Measurements from ENCODE around the gene SNRNP70. TPM values are rescaled to one million over a fixed set of nuclear protein-coding genes. Genes with fewer than 3 reads are reported as not detected.
A peak's percentile ranks its signal among the peaks of the same experiment; 100 is the strongest.

SNRNP70 gene
- total and polyA plus RNA-seq, 2 of the 13 experiments (the other 11 are each of a cell fraction or from before 2014, with no cell fraction given) = 150 to 210 TPM

GRCh38 chr19:49127674-49128544 lies 42.7 kb downstream of the SNRNP70 start (continued):
- TF ChIP-seq ZNF276 (CRISPR knock-in tag; IDR thresholded peaks at IDR 0.05; ENCODE audit: low read depth) (peak; percentile 98), NFATC3 (CRISPR knock-in tag; IDR thresholded peaks at IDR 0.05) (peak; percentile 98), ZNF33B (CRISPR knock-in tag; IDR thresholded peaks at IDR 0.05) (peak; percentile 100; the same call in 1 of the 2 replicates), ELF1 (CRISPR knock-in tag; IDR thresholded peaks at IDR 0.05) (no peak), KDM3A (CRISPR knock-in tag; IDR thresholded peaks at IDR 0.05; ENCODE audit: low read depth) (peak; percentile 62; the same call in 1 of the 2 replicates), BRCA1 (CRISPR knock-in tag; IDR thresholded peaks at IDR 0.05) (peak; percentile 99), FOXA1 (IDR thresholded peaks at IDR 0.05) (no peak), FOXA1 (CRISPR knock-in tag; IDR thresholded peaks at IDR 0.05) (peak; percentile 58), FOXJ3 (CRISPR knock-in tag; IDR thresholded peaks at IDR 0.05; ENCODE audit: borderline replicate concordance) (no peak; the same call in 1 of the 2 replicates), PAX8 (CRISPR knock-in tag; IDR thresholded peaks at IDR 0.05; ENCODE audit: borderline replicate concordance) (peak; percentile 98; the same call in 1 of the 2 replicates), PHF21A (CRISPR knock-in tag; IDR thresholded peaks at IDR 0.05) (no peak), ZBTB46 (CRISPR knock-in tag; IDR thresholded peaks at IDR 0.05; ENCODE audit: borderline replicate concordance) (no peak), ZNF644 (CRISPR knock-in tag; IDR thresholded peaks at IDR 0.05; ENCODE audit: low read depth) (no peak), BHLHE40 (IDR thresholded peaks at IDR 0.05; ENCODE audit: low read length) (0 out of 2 replicates have a peak, but pooled peaks have one; percentile 13), THAP9 (CRISPR knock-in tag; IDR thresholded peaks at IDR 0.05; ENCODE audit: borderline replicate concordance) (peak; percentile 97), YY1 (IDR thresholded peaks at IDR 0.05; ENCODE audit: insufficient read depth, insufficient replicate concordance, low read depth, low read length) (peak; percentile 84), KLF13 (CRISPR knock-in tag; IDR thresholded peaks at IDR 0.05) (peak; percentile 98), TFAP4 (IDR thresholded peaks at IDR 0.05; ENCODE audit: borderline replicate concordance, low read depth) (no peak), CENPT (CRISPR knock-in tag; IDR thresholded peaks at IDR 0.05; ENCODE audit: low read depth) (peak; percentile 99)
